Endothelial cell of umbilical vein (primary cell): ENCODE measurements around the gene SIGLEC15.

Experiments
- CTCF ChIP-seq, 2 donors: IDR thresholded peaks; 1 replicate in 1 of 2; 2 replicates in 1 of 2; pipeline ENCODE4 v1.5.1; 2011; ENCODE audit warnings: low read length in 2 of 2, mild to moderate bottlenecking in 2 of 2, moderate library complexity in 2 of 2, control low read depth in 1 of 2, inconsistent platforms in 1 of 2, low read depth in 1 of 2; ENCODE audit not compliant: insufficient read depth in 1 of 2; ENCODE audit errors: extremely low read depth in 1 of 2
- EZH2 ChIP-seq: IDR thresholded peaks from 2 replicates; pipeline ENCODE4 v1.6.1; 2012; ENCODE audit warnings: borderline replicate concordance, low read depth, mild to moderate bottlenecking, moderate library complexity, low read length, inconsistent platforms; ENCODE audit not compliant: severe bottlenecking
- MAX ChIP-seq: IDR thresholded peaks from 2 replicates; pipeline ENCODE4 v1.6.1; 2011; ENCODE audit not compliant: insufficient read depth, insufficient read length
- MYC ChIP-seq: IDR thresholded peaks from one replicate; pipeline ENCODE4 v1.6.1; 2011; ENCODE audit warnings: mild to moderate bottlenecking, low read depth, low read length
- POLR2A ChIP-seq: IDR thresholded peaks from 2 replicates; pipeline ENCODE4 v1.6.1; 2012; ENCODE audit warnings: low read depth, mild to moderate bottlenecking, control low read depth, low read length

DNA sequence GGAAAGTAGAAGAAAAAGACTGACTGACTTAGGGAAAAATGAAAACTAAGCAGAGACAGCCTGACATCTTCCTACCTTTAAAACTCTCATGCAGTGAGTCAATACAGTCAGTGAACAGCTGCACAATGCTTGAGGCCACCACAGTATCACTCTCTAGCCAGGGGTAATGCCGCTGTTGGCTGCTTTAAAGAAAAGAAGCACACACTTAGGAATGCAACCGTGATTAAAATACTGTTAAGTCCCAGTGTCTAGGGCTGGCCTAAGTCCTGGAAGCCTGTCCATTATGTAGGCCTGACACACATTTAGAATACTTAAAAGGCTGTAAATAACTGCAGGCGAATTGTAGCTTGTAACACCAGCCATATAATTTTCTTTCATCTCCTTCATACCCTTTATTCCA lies 50.7 kb downstream of the SIGLEC15 start:
- TF ChIP-seq CTCF (IDR thresholded peaks at IDR 0.05; ENCODE audit: extremely low read depth in 1 of 2, insufficient read depth in 1 of 2, low read depth in 1 of 2, low read length in 2 of 2) = no peak
- TF ChIP-seq EZH2 = no peak
- TF ChIP-seq MAX = no peak
- no peak for TF ChIP-seq POLR2A
- TF ChIP-seq MYC = no peak
